ENCODE data around the gene TBC1D22A. TPM values are rescaled to one million over a fixed set of nuclear protein-coding genes. Genes with fewer than 3 reads are reported as not detected.

The TBC1D22A gene
- total RNA-seq, 2 donors from 2014 or later: 21.5 to 23.1 TPM

DNA sequence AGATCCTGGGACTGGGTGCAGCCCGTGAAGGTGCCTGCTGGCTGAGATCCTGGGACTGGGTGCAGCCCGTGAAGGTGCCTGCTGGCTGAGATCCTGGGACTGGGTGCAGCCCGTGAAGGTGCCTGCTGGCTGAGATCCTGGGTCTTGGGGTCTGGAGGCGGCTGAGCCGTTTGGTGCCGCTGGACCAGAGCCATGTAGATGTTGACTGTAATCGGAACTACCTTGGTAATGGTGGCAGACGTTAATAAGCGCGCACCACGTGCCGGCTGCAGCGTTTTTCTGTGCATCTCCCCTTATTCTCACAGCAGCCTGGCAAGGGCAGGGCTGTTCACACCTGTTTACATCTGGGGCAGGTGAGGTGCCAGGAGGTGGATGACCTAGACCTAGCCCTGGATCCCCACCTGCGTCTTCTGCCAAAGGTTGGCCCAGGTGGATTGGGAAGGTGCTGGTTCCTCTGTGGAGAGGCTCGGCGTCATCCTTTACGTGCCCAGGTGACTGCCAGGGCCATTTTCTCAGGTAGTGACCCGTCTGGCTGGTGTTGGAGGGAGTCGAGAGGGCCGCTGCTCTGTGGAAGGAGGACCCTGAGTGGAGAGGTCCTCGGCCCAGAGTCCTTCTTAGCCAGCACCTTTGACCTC is 382.5 kb downstream of the TBC1D22A start:
- H3K27ac ChIP-seq: peak overlapping the region; percentile 61 to 90 (median 64)

DNA sequence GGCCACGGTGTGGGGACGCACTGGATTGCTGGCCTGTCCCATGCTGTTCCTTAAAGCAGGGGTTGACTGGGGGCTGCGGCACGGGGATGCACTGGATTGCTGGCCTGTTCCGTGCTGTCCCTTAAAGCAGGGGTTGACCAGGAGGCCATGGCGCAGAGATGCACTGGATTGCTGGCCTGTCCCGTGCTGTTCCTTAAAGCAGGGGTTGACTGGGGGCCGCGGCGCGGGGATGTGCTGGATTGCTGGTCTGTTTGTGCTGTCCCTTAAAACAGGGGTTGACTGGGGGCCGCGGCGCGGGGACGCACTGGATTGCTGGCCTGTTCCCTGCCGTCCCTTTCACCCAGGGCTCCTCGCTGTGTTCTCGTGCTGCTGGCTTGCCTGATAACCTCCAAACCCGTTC is 383.4 kb downstream of the TBC1D22A start:
- H3K4me1 ChIP-seq: peaks cover 26% of the 10 kb centered on the region
- no peak overlapping the region for H3K27ac ChIP-seq
- ATAC-seq: no peak
- H3K4me3 ChIP-seq: no peak overlapping the region
- no peaks in the 10 kb centered on the region for H3K9me3 ChIP-seq
- H3K36me3 ChIP-seq (replicated peaks in 1 of 2; ENCODE audit: insufficient read depth in 1 of 2, low read depth in 2 of 2): no peaks in the 10 kb centered on the region
- H3K27me3 ChIP-seq: no peaks in the 10 kb centered on the region
- 91 to 98% methylated on average over 13 to 20 of the region's 20 CpGs for WGBS, 2 donors
- no peak for DNase-seq
- TF ChIP-seq, protein P1, sequence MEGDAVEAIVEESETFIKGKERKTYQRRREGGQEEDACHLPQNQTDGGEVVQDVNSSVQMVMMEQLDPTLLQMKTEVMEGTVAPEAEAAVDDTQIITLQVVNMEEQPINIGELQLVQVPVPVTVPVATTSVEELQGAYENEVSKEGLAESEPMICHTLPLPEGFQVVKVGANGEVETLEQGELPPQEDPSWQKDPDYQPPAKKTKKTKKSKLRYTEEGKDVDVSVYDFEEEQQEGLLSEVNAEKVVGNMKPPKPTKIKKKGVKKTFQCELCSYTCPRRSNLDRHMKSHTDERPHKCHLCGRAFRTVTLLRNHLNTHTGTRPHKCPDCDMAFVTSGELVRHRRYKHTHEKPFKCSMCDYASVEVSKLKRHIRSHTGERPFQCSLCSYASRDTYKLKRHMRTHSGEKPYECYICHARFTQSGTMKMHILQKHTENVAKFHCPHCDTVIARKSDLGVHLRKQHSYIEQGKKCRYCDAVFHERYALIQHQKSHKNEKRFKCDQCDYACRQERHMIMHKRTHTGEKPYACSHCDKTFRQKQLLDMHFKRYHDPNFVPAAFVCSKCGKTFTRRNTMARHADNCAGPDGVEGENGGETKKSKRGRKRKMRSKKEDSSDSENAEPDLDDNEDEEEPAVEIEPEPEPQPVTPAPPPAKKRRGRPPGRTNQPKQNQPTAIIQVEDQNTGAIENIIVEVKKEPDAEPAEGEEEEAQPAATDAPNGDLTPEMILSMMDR (IDR thresholded peaks at IDR 0.05): no peak
- TF ChIP-seq POLR2A (IDR thresholded peaks at IDR 0.05): no peak
- intact Hi-C loops (cut with DNase I): no loop called here

More for the DNA sequence above, 382.5 kb downstream of the TBC1D22A start:
- no peaks in the 10 kb centered on the region for H3K9me3 ChIP-seq
- H3K27me3 ChIP-seq: no peaks in the 10 kb centered on the region
- H3K4me3 ChIP-seq: no peak overlapping the region
- no peak for TF ChIP-seq POLR2A (IDR thresholded peaks at IDR 0.05)
- TF ChIP-seq, protein P1 (IDR thresholded peaks at IDR 0.05): no peak
- intact Hi-C loops (cut with DNase I): no loop called here
- DNase-seq: peak; percentile 73 to 95 (median 90)
- H3K36me3 ChIP-seq (replicated peaks in 1 of 2; ENCODE audit: insufficient read depth in 1 of 2, low read depth in 2 of 2): no peaks in the 10 kb centered on the region
- 35 to 71% methylated on average over 14 to 20 of the region's 21 CpGs for WGBS, 2 donors
- H3K4me1 ChIP-seq: peaks cover 26% of the 10 kb centered on the region
- ATAC-seq: peak; percentile 72

DNA sequence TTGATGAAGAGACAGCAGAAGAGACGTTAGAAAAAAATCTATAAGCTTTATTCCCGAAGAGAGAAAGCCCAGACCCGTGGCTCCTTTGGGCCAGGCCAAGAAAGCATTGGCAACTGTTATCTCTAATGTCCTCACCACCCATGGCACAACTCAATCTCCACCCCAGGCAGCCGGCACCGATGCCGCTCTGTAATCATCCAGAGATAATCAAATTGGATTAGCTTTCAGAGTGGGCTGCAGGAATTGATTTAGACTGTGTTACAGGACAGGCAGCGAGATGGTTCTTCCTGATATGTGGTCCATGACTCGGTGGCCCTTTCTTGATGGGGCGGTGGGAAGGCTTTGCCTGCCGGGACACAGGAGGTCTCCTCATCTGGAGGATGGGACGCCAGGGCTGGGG is 383.9 kb downstream of the TBC1D22A start:
- Histone ChIP-seq H3K9me3 (no peaks in the 10 kb centered on the region), H3K27ac (no peak overlapping the region), H3K4me1 (peaks cover 26% of the 10 kb centered on the region), H3K4me3 (no peak overlapping the region), H3K36me3 (replicated peaks in 1 of 2; ENCODE audit: insufficient read depth in 1 of 2, low read depth in 2 of 2) (no peaks in the 10 kb centered on the region), H3K27me3 (no peaks in the 10 kb centered on the region)
- WGBS, 2 donors: 81 to 90% methylated on average over 8 to 11 of the region's 11 CpGs
- DNase-seq (no peak), ATAC-seq (no peak)
- intact Hi-C loops (cut with DNase I): no loop called here
- TF ChIP-seq, protein P1 (IDR thresholded peaks at IDR 0.05): no peak
- TF ChIP-seq POLR2A (IDR thresholded peaks at IDR 0.05): no peak

DNA sequence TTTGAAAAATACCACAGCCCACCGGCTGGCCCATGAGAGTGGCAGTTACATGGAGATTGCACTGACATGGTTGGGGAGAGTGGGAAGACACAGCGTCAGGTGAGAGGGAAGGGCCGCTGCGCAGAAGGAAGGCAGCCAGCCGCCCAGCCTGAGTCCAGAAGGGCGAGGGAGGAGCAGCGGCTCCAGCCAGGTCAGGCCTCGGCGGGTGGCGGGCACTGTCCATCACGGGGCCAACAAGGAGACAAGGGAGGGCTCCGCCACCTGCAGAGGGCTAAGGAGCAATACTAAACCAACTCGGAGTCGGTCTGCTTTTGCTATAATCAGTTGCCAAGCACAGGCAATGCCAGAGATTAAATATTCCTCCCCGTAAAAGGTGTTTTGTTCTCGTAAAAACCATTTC is 384.5 kb downstream of the TBC1D22A start:
- WGBS, 2 donors: 86 to 89% methylated on average over 13 to 16 of the region's 16 CpGs
- no peaks in the 10 kb centered on the region for H3K36me3 ChIP-seq (replicated peaks in 1 of 2; ENCODE audit: insufficient read depth in 1 of 2, low read depth in 2 of 2)
- ATAC-seq: no peak
- TF ChIP-seq, protein P1 (IDR thresholded peaks at IDR 0.05): no peak
- no peak for TF ChIP-seq POLR2A (IDR thresholded peaks at IDR 0.05)
- no peak overlapping the region for H3K27ac ChIP-seq
- peak in 2 of 4 donors; percentile 40 to 53 for DNase-seq
- intact Hi-C loops (cut with DNase I): no loop called here
- peaks cover 26% of the 10 kb centered on the region for H3K4me1 ChIP-seq
- H3K9me3 ChIP-seq: no peaks in the 10 kb centered on the region
- no peak overlapping the region for H3K4me3 ChIP-seq
- H3K27me3 ChIP-seq: no peaks in the 10 kb centered on the region

DNA sequence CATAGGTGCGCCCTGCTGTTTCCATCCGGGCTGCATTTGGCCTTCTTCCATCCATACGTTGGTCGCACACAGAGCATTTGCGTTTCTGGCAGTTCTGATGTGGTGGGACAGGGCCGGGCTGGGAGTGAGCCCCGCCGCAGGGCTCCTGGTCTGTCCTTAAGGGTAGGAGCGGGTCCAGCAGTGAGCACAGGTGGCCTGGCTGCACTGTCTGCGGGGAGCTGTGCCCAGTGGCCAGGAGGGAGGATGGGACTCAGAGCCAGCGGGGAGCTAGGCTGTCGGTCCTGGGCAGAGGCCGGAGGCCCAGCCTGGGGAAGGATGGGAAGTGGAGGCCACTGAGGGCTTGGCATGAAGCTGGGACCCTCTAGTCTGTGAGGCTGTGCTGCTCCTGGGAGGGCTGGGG is 385.1 kb downstream of the TBC1D22A start:
- intact Hi-C loops (cut with DNase I): no loop called here
- ATAC-seq (no peak), DNase-seq (no peak)
- Histone ChIP-seq H3K27me3 (no peaks in the 10 kb centered on the region), H3K27ac (no peak overlapping the region), H3K4me1 (peaks cover 26% of the 10 kb centered on the region), H3K9me3 (no peaks in the 10 kb centered on the region), H3K36me3 (replicated peaks in 1 of 2; ENCODE audit: insufficient read depth in 1 of 2, low read depth in 2 of 2) (no peaks in the 10 kb centered on the region), H3K4me3 (no peak overlapping the region)
- WGBS, 2 donors: 94% methylated on average over 13 of the region's 13 CpGs; no CpG with 5 or more reads in 1 of the 2 donors
- TF ChIP-seq, protein P1 (IDR thresholded peaks at IDR 0.05): no peak
- no peak for TF ChIP-seq POLR2A (IDR thresholded peaks at IDR 0.05)
